ENCODE data around the gene NABP2. TPM values are rescaled to one million over a fixed set of nuclear protein-coding genes. Genes with fewer than 3 reads are reported as not detected.

The NABP2 gene
- total RNA-seq, 1 experiment from 2014 or later, result 68.5 TPM

DNA sequence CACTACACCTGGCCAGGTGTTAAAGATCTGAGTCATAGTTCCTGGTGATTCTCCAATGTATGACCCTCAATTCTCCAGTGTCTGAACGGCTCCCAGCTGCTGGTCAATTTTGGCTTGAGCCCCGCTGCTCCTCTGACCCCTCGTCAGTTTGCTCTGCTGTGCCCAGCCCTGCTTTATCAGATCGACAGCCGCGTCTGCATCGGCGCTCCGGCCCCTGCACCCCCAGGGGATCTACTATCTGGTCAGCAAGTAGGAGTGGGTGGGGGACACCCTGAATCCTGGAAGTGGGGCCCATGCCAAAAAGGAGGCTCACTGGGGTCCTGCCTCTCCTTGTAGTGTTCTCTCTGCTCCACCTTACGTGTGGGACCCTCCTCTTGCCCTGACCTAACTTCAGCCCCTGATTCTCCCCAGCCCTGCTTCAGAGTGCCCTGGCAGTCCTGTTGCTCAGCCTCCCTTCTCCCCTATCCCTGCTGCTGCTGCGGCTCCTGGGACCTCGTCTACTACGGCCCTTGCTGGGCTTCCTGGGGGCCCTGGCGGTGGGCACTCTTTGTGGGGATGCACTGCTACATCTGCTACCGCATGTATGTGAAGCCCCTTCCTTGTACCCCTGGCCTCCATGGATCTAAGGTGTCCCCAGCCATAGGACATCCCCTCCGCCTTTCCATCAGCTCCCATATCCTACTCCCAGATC is 10.7 kb downstream of the NABP2 start:
- Histone ChIP-seq H3F3A (ENCODE audit: insufficient read depth, low read depth) (peaks cover 8% of the 10 kb centered on the region; the same call in 1 of the 2 replicates), H3K27ac (no peak overlapping the region), H3K4me2 (no peak overlapping the region), H2AFZ (no peak overlapping the region), H3K36me3 (ENCODE audit: low read depth) (no peaks in the 10 kb centered on the region), H3K9me2 (ENCODE audit: insufficient read depth) (no peaks in the 10 kb centered on the region), H3K4me1 (replicated peaks; ENCODE audit: insufficient read depth) (no peaks in the 10 kb centered on the region), H4K20me1 (ENCODE audit: insufficient read depth) (no peaks in the 10 kb centered on the region), H3K79me2 (ENCODE audit: low read depth) (no peaks in the 10 kb centered on the region), H3K27me3 (ENCODE audit: insufficient read depth, low read depth) (no peaks in the 10 kb centered on the region), H3K9me3 (ENCODE audit: insufficient read depth, low read depth) (no peaks in the 10 kb centered on the region), H3K4me3 (no peak overlapping the region)
- no peak for DNase-seq
- POLR2A ChIA-PET (ENCODE audit: unreplicated experiment), result interaction anchor here (0.5 kb wide), 1 partner anchor 261 kb away, joined by 6 read pairs; the partner anchor contains the start of gene RAB5B
- CTCF ChIA-PET, result no interaction called here
- intact Hi-C loops (cut with micrococcal nuclease; ENCODE audit: unreplicated experiment), result no loop called here
- TF ChIP-seq, protein P1, sequence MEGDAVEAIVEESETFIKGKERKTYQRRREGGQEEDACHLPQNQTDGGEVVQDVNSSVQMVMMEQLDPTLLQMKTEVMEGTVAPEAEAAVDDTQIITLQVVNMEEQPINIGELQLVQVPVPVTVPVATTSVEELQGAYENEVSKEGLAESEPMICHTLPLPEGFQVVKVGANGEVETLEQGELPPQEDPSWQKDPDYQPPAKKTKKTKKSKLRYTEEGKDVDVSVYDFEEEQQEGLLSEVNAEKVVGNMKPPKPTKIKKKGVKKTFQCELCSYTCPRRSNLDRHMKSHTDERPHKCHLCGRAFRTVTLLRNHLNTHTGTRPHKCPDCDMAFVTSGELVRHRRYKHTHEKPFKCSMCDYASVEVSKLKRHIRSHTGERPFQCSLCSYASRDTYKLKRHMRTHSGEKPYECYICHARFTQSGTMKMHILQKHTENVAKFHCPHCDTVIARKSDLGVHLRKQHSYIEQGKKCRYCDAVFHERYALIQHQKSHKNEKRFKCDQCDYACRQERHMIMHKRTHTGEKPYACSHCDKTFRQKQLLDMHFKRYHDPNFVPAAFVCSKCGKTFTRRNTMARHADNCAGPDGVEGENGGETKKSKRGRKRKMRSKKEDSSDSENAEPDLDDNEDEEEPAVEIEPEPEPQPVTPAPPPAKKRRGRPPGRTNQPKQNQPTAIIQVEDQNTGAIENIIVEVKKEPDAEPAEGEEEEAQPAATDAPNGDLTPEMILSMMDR (conservative IDR thresholded peaks at IDR 0.05), result no peak
- TF ChIP-seq EZH2 (IDR thresholded peaks at IDR 0.05; ENCODE audit: low read depth), result no peak
- BruUV-seq (replicated peaks), result no TSS peak

DNA sequence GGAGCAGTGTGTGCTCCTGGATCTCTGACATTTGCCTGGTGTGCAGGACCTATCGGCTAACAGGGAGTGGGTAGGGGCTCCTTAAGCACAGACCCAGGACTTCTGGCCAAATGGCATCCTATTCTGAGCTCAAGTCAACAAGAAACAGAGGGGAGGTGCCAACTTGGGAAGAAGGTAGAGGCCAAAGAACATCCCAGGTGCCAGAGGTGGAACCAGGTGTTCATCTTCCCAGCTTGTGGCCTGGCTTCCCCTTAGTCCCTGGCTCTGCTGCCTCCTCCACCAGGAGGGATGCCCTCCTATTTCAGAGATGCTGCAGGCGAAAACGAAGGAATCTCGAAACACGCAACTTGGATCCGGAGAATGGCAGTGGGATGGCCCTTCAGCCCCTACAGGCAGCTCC is 11.9 kb downstream of the NABP2 start:
- H2AFZ ChIP-seq, result no peak overlapping the region
- no peak overlapping the region for H3K4me2 ChIP-seq
- ChIA-PET POLR2A (ENCODE audit: unreplicated experiment) (interaction anchor here (0.7 kb wide), 1 partner anchor 213 kb away, joined by 4 read pairs; the partner anchor contains the start of gene TIMELESS), CTCF (no interaction called here)
- no peak for DNase-seq
- no peaks in the 10 kb centered on the region for H3K79me2 ChIP-seq (ENCODE audit: low read depth)
- no peak overlapping the region for H3K4me3 ChIP-seq
- no TSS peak for BruUV-seq (replicated peaks)
- TF ChIP-seq EZH2 (IDR thresholded peaks at IDR 0.05; ENCODE audit: low read depth), result no peak
- TF ChIP-seq, protein P1 (conservative IDR thresholded peaks at IDR 0.05), result no peak
- H3K9me2 ChIP-seq (ENCODE audit: insufficient read depth), result no peaks in the 10 kb centered on the region
- H3K36me3 ChIP-seq (ENCODE audit: low read depth), result 0 out of 2 replicates have a peak, but pooled peaks cover 3% of the 10 kb centered on the region
- H3F3A ChIP-seq (ENCODE audit: insufficient read depth, low read depth), result peaks cover 8% of the 10 kb centered on the region; the same call in 1 of the 2 replicates
- no peaks in the 10 kb centered on the region for H3K4me1 ChIP-seq (replicated peaks; ENCODE audit: insufficient read depth)
- intact Hi-C loops (cut with micrococcal nuclease; ENCODE audit: unreplicated experiment), result no loop called here
- no peaks in the 10 kb centered on the region for H4K20me1 ChIP-seq (ENCODE audit: insufficient read depth)
- no peaks in the 10 kb centered on the region for H3K27me3 ChIP-seq (ENCODE audit: insufficient read depth, low read depth)
- no peak overlapping the region for H3K27ac ChIP-seq
- no peaks in the 10 kb centered on the region for H3K9me3 ChIP-seq (ENCODE audit: insufficient read depth, low read depth)

DNA sequence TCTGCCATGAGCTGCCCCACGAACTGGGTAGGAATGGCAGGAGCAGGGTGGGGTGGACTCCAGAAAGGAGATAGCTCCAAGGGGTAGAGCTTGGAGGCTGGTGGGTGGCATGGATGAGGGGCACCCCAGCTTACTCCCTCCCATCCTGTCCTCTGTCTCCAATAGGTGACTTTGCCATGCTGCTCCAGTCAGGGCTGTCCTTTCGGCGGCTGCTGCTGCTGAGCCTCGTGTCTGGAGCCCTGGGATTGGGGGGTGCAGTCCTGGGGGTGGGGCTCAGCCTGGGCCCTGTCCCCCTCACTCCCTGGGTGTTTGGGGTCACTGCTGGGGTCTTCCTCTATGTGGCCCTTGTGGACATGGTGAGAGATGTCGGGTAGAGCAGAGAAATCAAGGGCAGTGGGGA is 12.8 kb downstream of the NABP2 start:
- ChIA-PET CTCF (no interaction called here), POLR2A (ENCODE audit: unreplicated experiment) (interaction anchor here (0.7 kb wide), 1 partner anchor 212 kb away, joined by 4 read pairs; the partner anchor contains the start of gene TIMELESS)
- peaks cover 8% of the 10 kb centered on the region; the same call in 1 of the 2 replicates for H3F3A ChIP-seq (ENCODE audit: insufficient read depth, low read depth)
- BruUV-seq (replicated peaks), result no TSS peak
- no peaks in the 10 kb centered on the region for H3K9me2 ChIP-seq (ENCODE audit: insufficient read depth)
- H3K27me3 ChIP-seq (ENCODE audit: insufficient read depth, low read depth), result no peaks in the 10 kb centered on the region
- H3K9me3 ChIP-seq (ENCODE audit: insufficient read depth, low read depth), result no peaks in the 10 kb centered on the region
- H4K20me1 ChIP-seq (ENCODE audit: insufficient read depth), result no peaks in the 10 kb centered on the region
- TF ChIP-seq EZH2 (IDR thresholded peaks at IDR 0.05; ENCODE audit: low read depth), result no peak
- TF ChIP-seq, protein P1 (conservative IDR thresholded peaks at IDR 0.05), result no peak
- H3K4me3 ChIP-seq, result no peak overlapping the region
- DNase-seq, result no peak
- 0 out of 2 replicates have a peak, but pooled peaks cover 3% of the 10 kb centered on the region for H3K36me3 ChIP-seq (ENCODE audit: low read depth)
- no peaks in the 10 kb centered on the region for H3K4me1 ChIP-seq (replicated peaks; ENCODE audit: insufficient read depth)
- intact Hi-C loops (cut with micrococcal nuclease; ENCODE audit: unreplicated experiment), result no loop called here
- H2AFZ ChIP-seq, result no peak overlapping the region
- H3K79me2 ChIP-seq (ENCODE audit: low read depth), result no peaks in the 10 kb centered on the region
- no peak overlapping the region for H3K27ac ChIP-seq
- no peak overlapping the region for H3K4me2 ChIP-seq
